Measurements from ENCODE around the gene TRIB2.

TRIB2 gene

DNA sequence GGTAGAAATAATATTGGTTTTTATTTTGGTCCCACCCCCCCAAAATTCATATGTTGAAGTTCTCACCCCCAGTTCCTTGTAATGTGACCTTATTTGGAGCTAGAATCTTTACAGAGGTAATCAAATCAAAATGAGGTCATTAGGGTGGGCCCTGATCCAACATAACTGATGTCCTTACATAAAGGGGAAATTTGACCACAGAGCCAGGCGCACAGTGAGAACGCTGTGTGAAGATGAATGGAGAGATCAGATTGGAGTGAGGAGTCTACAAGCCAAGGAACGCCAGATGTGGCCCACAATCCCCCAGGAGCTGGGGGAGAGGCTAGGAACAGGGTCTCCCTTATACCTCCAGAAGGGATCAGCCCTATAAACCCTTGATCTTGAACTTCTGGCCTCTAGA is 31.6 kb upstream of the TRIB2 start:
- DNase-seq (ENCODE audit: low spot score in 2 of 2) = no peak
- H3K9me3 Mint-ChIP-seq = peaks cover 3% of the 10 kb centered on the region
- peaks cover 6% of the 10 kb centered on the region for H3K36me3 Mint-ChIP-seq
- no peak overlapping the region for H3K4me3 Mint-ChIP-seq
- peaks cover 5% of the 10 kb centered on the region for H3K4me1 Mint-ChIP-seq
- ATAC-seq (ENCODE audit: low read depth) = no peak
- H3K27me3 Mint-ChIP-seq = peaks cover 12% of the 10 kb centered on the region
- no peak overlapping the region for H3K27ac Mint-ChIP-seq

DNA sequence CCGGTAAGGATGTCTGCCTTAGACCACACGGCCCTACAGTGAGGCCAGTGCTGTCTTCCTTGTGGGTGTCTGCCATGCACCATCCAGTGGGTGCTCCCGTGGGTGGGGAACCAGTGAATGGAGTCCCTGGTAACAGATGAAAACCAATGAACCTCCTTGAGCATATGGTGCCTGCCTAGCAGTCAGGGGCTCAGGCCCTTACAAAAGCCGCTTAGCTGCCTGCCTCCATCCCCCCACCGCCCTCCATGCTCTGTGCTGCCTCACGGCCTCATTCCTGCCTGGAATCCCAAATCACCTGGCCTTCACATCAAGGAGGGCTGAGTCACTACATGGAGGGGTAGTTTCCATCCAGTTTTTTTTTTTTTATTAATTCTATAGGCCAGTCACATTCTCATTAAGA is 30.8 kb upstream of the TRIB2 start:
- Mint-ChIP-seq H3K27ac (no peak overlapping the region), H3K36me3 (peaks cover 5% of the 10 kb centered on the region), H3K9me3 (peaks cover 4% of the 10 kb centered on the region), H3K27me3 (peaks cover 12% of the 10 kb centered on the region), H3K4me1 (peaks cover 5% of the 10 kb centered on the region), H3K4me3 (no peak overlapping the region)
- DNase-seq (ENCODE audit: low spot score in 2 of 2) = no peak
- ATAC-seq (ENCODE audit: low read depth) = no peak

DNA sequence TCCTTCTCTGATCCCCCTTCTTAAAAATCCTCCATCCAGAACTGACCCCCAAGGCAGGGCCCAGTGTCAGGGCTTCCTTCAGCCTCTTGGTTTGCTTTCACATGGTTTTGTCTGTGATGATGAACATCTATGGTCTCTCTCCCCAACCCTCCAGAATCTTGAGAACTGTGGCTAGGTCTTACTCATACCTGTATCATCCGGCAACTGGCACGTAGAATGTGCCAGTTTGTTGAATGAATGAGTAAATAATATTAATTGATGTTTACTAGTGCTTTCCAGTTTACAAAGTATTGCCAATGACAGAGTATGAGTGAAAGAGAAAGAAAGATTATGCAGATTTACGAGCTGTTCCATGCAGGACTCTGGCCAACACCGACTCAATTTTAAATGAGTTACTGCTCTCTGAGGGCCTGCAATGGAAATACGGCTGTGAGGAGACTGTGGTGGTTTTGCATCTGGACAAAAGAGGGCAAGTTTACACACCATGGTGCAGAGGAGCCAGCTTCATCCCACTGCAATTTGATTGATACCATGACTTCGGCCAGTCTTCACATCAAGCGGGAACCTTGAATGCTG is 29.9 kb upstream of the TRIB2 start:
- no peak for ATAC-seq (ENCODE audit: low read depth)

DNA sequence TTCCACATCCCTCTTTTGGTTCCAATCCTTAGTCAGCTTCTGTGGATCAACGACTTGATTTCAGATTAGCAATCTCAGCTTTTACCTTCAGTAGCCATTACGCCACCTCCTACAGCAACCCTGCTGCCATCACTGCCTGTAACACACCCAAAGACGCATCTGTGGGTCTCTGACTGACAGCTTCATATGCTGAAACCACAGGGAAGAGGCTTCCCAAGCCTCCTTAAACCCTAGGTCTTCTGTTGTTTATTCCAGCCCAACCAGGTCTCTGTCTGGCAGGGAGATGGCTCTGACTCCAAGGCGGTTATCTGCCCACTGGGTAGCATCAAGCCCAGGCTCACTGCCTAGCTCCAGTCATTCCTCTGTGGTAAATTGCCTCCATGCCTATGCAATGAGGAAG is 28.6 kb upstream of the TRIB2 start:
- no peak for DNase-seq (ENCODE audit: low spot score in 2 of 2)
- H3K36me3 Mint-ChIP-seq = peaks cover 8% of the 10 kb centered on the region
- peaks cover 9% of the 10 kb centered on the region for H3K27me3 Mint-ChIP-seq
- H3K9me3 Mint-ChIP-seq = peaks cover 9% of the 10 kb centered on the region
- H3K27ac Mint-ChIP-seq = no peak overlapping the region
- H3K4me1 Mint-ChIP-seq = peaks cover 3% of the 10 kb centered on the region
- H3K4me3 Mint-ChIP-seq = no peak overlapping the region
- no peak for ATAC-seq (ENCODE audit: low read depth)

More for the DNA sequence above, 29.9 kb upstream of the TRIB2 start:
- Mint-ChIP-seq H3K36me3 (peaks cover 5% of the 10 kb centered on the region), H3K27ac (no peak overlapping the region), H3K4me1 (peaks cover 5% of the 10 kb centered on the region), H3K9me3 (peaks cover 4% of the 10 kb centered on the region), H3K4me3 (no peak overlapping the region), H3K27me3 (peaks cover 12% of the 10 kb centered on the region)
- no peak for DNase-seq (ENCODE audit: low spot score in 2 of 2)

DNA sequence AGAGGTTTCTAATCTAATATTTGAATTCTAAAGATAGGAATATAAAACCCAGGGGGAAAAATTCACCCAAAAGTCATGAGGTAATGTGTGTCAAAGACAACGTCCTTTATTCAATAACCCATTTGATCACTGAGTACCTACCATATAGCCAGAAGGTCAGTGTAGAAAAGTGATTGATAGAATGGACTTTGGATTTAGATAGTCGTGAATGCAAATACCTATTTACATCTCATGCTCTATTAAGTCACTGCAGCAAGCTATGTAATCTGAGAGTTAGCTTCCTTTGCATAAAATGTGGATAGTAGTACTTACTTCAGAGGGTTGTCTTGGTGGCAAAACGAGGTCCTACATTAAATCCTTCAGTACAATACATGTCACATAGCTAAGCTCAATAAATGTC is 27.8 kb upstream of the TRIB2 start:
- peaks cover 9% of the 10 kb centered on the region for H3K27me3 Mint-ChIP-seq
- H3K4me1 Mint-ChIP-seq = peaks cover 3% of the 10 kb centered on the region
- H3K4me3 Mint-ChIP-seq = no peak overlapping the region
- peaks cover 9% of the 10 kb centered on the region for H3K9me3 Mint-ChIP-seq
- ATAC-seq (ENCODE audit: low read depth) (no peak), DNase-seq (ENCODE audit: low spot score in 2 of 2) (no peak)
- no peak overlapping the region for H3K27ac Mint-ChIP-seq
- H3K36me3 Mint-ChIP-seq = peaks cover 8% of the 10 kb centered on the region

DNA sequence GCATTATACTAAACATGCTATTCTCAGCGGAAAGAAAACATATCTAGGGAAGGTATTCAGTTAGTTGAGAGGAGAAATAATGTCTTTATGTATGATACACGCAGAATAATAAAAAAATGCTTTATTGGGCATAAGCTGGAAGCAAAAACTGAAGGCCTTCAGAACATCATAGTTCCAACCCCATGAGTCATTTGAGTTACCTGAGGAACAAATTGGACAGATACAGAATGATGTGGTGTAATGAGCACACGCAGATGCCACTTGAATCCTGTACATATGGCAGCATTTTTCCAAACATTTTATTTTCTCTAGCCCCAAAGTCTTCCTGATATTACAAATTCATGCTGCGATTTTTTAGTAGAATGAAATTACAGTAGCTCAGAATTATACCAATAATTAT is 23.2 kb upstream of the TRIB2 start:
- Mint-ChIP-seq H3K4me3 (no peak overlapping the region), H3K4me1 (no peaks in the 10 kb centered on the region), H3K36me3 (peaks cover 8% of the 10 kb centered on the region)

DNA sequence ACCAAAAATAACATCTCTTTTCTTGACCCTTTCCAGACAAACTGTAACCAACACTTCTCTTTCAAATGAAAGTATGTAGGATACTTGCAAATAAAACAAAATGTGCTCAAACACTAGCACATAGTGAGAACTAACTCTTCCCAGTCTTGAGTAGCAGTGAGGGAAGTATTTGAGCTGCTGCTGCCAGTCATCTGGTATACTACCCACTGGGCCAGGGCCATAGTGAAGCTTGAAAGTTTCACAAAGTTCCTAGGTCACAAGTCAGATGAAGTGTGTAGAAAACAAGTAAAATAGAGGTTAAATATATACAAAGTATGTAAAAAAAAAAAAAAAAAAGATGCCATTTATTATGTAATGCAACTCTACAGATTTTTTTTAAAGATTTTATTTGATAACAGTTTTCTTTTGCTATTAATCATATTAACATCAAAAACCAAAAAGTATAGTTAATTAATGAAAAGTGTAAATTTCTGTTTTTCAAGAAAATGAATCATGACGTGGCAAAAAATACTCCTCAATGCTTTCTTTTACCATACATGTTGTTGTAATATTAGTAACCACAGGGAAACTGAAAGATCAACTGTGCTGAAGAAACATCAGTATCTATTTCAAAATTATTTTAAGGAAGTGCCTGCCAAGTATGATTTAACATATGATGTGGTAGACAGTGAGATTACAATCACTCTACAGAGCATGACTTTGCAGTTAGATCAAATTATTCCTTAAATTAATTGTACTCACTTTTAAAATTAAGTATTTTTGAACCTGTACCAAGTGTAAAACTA is 21.6 kb upstream of the TRIB2 start:
- peaks cover 3% of the 10 kb centered on the region for H3K36me3 Mint-ChIP-seq
- DNase-seq (ENCODE audit: low spot score in 2 of 2) (no peak), ATAC-seq (ENCODE audit: low read depth) (peak; percentile 88)
- H3K27me3 Mint-ChIP-seq = no peaks in the 10 kb centered on the region
- no peak overlapping the region for H3K4me3 Mint-ChIP-seq
- H3K9me3 Mint-ChIP-seq = peaks cover 6% of the 10 kb centered on the region
- no peaks in the 10 kb centered on the region for H3K4me1 Mint-ChIP-seq
- H3K27ac Mint-ChIP-seq = no peak overlapping the region

More for the DNA sequence above, 23.2 kb upstream of the TRIB2 start:
- Mint-ChIP-seq H3K27ac (no peak overlapping the region), H3K9me3 (peaks cover 9% of the 10 kb centered on the region), H3K27me3 (no peaks in the 10 kb centered on the region)
- ATAC-seq (ENCODE audit: low read depth) = no peak
- no peak for DNase-seq (ENCODE audit: low spot score in 2 of 2)

DNA sequence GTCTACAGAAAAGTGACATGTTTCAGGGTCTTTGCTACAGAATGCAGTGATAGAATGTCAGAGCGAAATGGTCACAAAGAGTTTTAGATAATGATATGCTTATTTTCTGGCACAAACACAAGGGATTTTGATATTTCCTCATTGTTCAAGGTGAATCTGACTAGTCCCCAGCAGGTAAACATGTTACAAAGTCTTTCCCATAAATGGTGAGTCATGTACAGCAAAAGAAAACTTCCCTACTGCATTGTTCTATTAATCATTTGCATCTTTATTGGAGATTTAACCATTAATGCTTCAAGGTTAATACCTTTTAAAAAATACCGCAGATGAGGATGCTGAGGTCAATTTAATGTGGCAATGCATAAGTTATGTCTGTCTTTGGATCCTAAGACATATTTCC is 19.1 kb upstream of the TRIB2 start:
- no peak overlapping the region for H3K27ac Mint-ChIP-seq
- H3K4me1 Mint-ChIP-seq = no peaks in the 10 kb centered on the region
- no peaks in the 10 kb centered on the region for H3K36me3 Mint-ChIP-seq
- no peaks in the 10 kb centered on the region for H3K9me3 Mint-ChIP-seq
- ATAC-seq (ENCODE audit: low read depth) (no peak), DNase-seq (ENCODE audit: low spot score in 2 of 2) (no peak)
- H3K4me3 Mint-ChIP-seq = no peak overlapping the region
- peaks cover 9% of the 10 kb centered on the region for H3K27me3 Mint-ChIP-seq

DNA sequence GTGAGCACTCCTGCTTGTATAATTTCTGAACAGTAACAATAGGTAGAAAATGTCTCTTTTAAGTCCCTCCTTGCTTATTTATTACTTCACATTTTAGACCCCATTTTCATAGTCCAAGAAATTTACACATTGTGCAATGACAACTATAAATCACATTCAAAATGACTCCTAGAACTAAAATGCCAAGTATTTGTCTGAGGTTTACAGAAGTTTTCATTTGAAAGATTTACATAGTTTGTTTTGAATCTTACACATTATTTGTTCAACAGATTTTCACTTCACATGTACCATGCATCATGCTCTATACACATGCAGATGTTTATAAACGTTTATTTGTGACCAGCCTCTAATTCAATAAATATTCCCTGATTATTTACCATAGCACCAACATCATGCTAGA is 15.7 kb upstream of the TRIB2 start:
- ATAC-seq (ENCODE audit: low read depth) (no peak), DNase-seq (ENCODE audit: low spot score in 2 of 2) (no peak)
- Mint-ChIP-seq H3K36me3 (no peaks in the 10 kb centered on the region), H3K27ac (no peak overlapping the region), H3K4me3 (no peak overlapping the region), H3K9me3 (peaks cover 2% of the 10 kb centered on the region), H3K4me1 (no peaks in the 10 kb centered on the region), H3K27me3 (peaks cover 9% of the 10 kb centered on the region)

DNA sequence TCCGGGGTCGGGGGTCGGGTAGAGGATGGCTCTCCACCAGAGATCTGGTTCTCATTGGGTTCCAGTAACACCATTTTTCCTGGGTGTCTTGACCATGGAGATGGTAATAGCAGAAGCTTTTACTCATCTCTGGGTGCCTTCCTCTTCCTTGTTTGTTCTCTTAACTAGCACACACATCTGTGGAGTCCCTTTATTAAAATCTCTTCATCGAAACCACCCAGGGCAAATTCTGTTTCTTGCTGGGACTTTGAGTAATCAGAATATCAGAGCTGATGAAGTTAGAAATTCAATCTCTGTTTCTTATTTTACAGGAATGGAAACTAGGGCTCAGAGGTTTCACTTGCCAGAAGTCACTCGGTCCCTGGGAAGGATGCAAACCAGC is 15.0 kb upstream of the TRIB2 start:
- no peaks in the 10 kb centered on the region for H3K36me3 Mint-ChIP-seq
- H3K27ac Mint-ChIP-seq = no peak overlapping the region
- H3K9me3 Mint-ChIP-seq = peaks cover 2% of the 10 kb centered on the region
- DNase-seq (ENCODE audit: low spot score in 2 of 2) = no peak
- no peak overlapping the region for H3K4me3 Mint-ChIP-seq
- H3K27me3 Mint-ChIP-seq = peaks cover 9% of the 10 kb centered on the region
- H3K4me1 Mint-ChIP-seq = no peaks in the 10 kb centered on the region
- no peak for ATAC-seq (ENCODE audit: low read depth)

DNA sequence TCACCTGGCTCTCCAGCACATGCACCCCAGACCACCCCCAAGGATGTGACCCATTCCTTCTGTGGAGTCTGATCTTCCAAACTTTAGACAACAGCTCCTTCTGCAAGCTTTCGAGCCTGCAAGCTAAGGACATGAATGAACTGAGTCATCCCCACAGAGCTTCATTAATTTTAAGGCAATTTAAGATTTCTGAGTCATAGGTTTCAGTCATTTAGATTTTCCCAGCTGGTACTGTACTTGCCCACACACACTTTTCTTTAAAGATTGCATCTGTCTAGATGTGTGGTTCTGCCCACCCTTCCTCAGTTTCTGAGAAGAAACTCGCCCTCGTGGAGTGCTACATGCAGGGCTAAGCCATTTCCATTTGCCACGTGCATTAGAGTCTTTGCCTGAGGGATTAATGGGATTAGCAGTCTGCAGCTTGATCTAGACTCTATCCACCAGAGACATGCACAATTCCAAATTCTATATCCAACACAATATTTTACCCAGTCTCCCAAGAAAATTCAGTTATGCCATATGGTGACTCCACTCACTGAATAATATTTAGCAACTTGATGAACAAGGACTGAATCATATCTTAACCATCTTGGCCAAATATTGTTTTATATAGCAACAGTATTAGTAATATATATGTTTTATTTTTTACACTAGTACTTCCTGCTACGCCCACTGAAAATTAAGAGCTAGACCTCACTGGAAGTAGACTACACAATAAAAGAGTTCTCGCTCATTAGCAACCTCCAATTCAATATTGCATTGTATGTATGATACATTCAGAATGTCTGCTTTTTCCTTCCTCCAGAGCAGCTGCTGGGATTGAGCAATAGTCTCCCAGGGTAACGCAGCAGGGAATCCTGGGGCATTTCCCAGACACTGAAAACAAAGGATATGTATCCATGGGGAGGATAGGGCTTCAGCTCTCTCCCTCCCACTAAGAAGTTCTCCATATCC is 14.3 kb upstream of the TRIB2 start:
- Mint-ChIP-seq H3K27me3 (peaks cover 9% of the 10 kb centered on the region), H3K9me3 (peaks cover 2% of the 10 kb centered on the region), H3K27ac (no peak overlapping the region), H3K36me3 (no peaks in the 10 kb centered on the region), H3K4me1 (no peaks in the 10 kb centered on the region), H3K4me3 (no peak overlapping the region)
- ATAC-seq (ENCODE audit: low read depth) = no peak
- DNase-seq (ENCODE audit: low spot score in 2 of 2) = no peak

DNA sequence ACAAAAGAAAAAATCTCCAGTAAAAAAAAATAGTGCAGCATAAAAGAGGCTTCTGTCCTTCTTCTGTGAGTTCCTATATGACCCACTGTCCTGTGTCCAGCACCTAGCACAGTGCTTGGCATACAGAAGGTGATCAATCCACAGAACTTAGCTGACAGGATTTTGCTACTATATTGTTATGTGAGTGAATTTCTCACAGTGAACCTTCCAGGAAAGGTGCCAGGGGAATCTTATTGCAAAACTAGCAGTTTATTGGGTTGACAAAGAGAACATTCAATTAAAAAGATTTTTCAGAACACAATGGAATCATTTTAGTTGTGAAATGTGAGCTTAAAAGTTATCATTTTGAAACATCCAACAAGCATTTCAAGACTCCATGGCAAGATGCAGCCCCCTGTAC is 12.4 kb upstream of the TRIB2 start:
- no peak overlapping the region for H3K27ac Mint-ChIP-seq
- ATAC-seq (ENCODE audit: low read depth) (no peak), DNase-seq (ENCODE audit: low spot score in 2 of 2) (no peak)
- H3K4me3 Mint-ChIP-seq = no peak overlapping the region
- peaks cover 2% of the 10 kb centered on the region for H3K9me3 Mint-ChIP-seq
- H3K36me3 Mint-ChIP-seq = no peaks in the 10 kb centered on the region
- H3K4me1 Mint-ChIP-seq = peaks cover 3% of the 10 kb centered on the region
- H3K27me3 Mint-ChIP-seq = peaks cover 9% of the 10 kb centered on the region

DNA sequence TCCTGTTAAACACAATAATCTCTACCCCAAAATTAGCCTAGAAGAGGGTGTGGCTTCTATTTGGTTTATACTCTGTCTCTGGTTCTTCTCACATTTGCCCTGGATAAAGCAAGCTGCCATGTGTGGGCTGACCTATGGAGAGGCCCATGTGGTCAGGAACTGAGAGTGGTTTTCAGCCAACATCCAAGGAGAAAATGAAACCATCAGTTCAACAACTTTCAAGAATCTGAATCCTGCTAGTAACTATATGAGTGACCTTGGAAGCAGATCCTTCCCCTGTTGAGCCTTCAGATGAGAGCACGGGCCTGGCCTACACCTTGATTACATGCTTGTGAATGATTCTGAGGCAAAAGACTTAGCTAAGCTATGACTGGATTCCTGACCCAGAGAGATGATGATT is 11.5 kb upstream of the TRIB2 start:
- H3K4me3 Mint-ChIP-seq = no peak overlapping the region
- peaks cover 9% of the 10 kb centered on the region for H3K4me1 Mint-ChIP-seq
- peaks cover 2% of the 10 kb centered on the region for H3K9me3 Mint-ChIP-seq
- H3K27ac Mint-ChIP-seq = no peak overlapping the region
- H3K36me3 Mint-ChIP-seq = no peaks in the 10 kb centered on the region
- peaks cover 9% of the 10 kb centered on the region for H3K27me3 Mint-ChIP-seq
- no peak for DNase-seq (ENCODE audit: low spot score in 2 of 2)
- ATAC-seq (ENCODE audit: low read depth) = no peak

DNA sequence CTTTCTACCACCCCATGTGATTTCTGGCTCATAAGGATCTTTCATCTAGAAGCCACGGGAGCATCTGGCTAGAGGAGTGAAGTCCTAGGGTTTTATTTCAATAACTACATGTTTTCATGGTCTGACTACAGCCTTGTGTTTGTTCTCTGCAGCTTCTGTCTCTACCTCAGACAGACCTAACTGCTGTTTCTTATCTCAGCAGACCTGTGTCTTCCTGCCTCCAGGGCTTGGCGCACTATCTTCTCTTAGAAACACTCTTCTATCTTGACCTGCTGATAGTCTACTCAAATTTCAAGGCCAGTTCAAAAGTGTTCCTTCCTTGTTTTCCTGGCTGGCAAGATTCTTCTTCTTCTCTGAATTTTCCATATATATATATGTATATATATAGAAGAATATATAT is 11.0 kb upstream of the TRIB2 start:
- peaks cover 13% of the 10 kb centered on the region for H3K4me1 Mint-ChIP-seq
- H3K4me3 Mint-ChIP-seq = no peak overlapping the region
- H3K36me3 Mint-ChIP-seq = no peaks in the 10 kb centered on the region
- DNase-seq (ENCODE audit: low spot score in 2 of 2) (no peak), ATAC-seq (ENCODE audit: low read depth) (no peak)
- H3K9me3 Mint-ChIP-seq = peaks cover 2% of the 10 kb centered on the region
- peaks cover 9% of the 10 kb centered on the region for H3K27me3 Mint-ChIP-seq
- H3K27ac Mint-ChIP-seq = no peak overlapping the region
